Suprapubic skin (tissue), 4 donors: ENCODE results near the gene ATP9B. TPM values are rescaled to one million over a fixed set of nuclear protein-coding genes. Genes with fewer than 3 reads are reported as not detected.
"Not testable (repeated sequence)": the region's sequence is repeated elsewhere in the genome, so short reads cannot be mapped to it uniquely, and the experiment has no call there.

ENCODE experiments used
- DNase-seq, 2 donors: peaks; one replicate each; pipeline ENCODE4 v3.0.0-alpha.2; 2019; ENCODE audit warnings: low spot score in 2 of 2
- H3K27ac ChIP-seq: fragments of 200-600 bp; sonication (generic); one replicate; pipeline ENCODE4 v1.5.1; 2019
- H3K27me3 ChIP-seq: fragments of 200-600 bp; sonication (generic); one replicate; pipeline ENCODE4 v1.5.1; 2019
- H3K36me3 ChIP-seq: fragments of 200-600 bp; sonication (generic); one replicate; pipeline ENCODE4 v1.5.1; 2019
- H3K4me1 ChIP-seq: fragments of 200-600 bp; sonication (generic); one replicate; pipeline ENCODE4 v1.5.1; 2019
- H3K4me3 ChIP-seq: fragments of 200-600 bp; sonication (generic); one replicate; pipeline ENCODE4 v1.5.1; 2019; ENCODE audit warnings: mild to moderate bottlenecking
- H3K9me3 ChIP-seq: fragments of 200-600 bp; sonication (generic); one replicate; pipeline ENCODE4 v1.5.1; 2019
- CTCF ChIP-seq, 2 donors: fragments of 200-600 bp in 1 of 2; fragments of 450-650 bp in 1 of 2; sonication (generic) in 1 of 2; IDR thresholded peaks; one replicate each; pipeline ENCODE4 v1.5.1; 2016 to 2019; ENCODE audit warnings: antibody characterized with exemption in 2 of 2, mild to moderate bottlenecking in 1 of 2, moderate library complexity in 1 of 2
- EP300 ChIP-seq: sonication (generic); formaldehyde crosslinking; IDR thresholded peaks from one replicate; pipeline ENCODE4 v1.6.1; 2017; ENCODE audit warnings: antibody characterized with exemption
- POLR2A ChIP-seq, 2 donors: fragments of 450-650 bp; IDR thresholded peaks; one replicate each; pipeline ENCODE4 v1.6.1; 2017; ENCODE audit warnings: antibody characterized with exemption in 2 of 2, mild to moderate bottlenecking in 2 of 2, moderate library complexity in 2 of 2
- POLR2AphosphoS5 ChIP-seq, 3 donors: sonication (generic); formaldehyde crosslinking; IDR thresholded peaks; one replicate each; pipeline ENCODE4 v1.6.1; 2017; ENCODE audit warnings: antibody characterized with exemption in 3 of 3
- WGBS: methylation state at CpG from one replicate; pipeline ENCODE4 v1.1.5; 2018; 5-methylcytosine and 5-hydroxymethylcytosine counted together
- total RNA-seq, 4 donors: library from RNA; depleted of rRNA; stranded (reverse); fragments of >200 nt; gene quantifications; one replicate each; pipeline ENCODE4 v1.1.0, GENCODE V29; 2016

The ATP9B gene
- total RNA-seq, 4 donors from 2014 or later, result 30.2 to 109 (median 37.4) TPM

DNA sequence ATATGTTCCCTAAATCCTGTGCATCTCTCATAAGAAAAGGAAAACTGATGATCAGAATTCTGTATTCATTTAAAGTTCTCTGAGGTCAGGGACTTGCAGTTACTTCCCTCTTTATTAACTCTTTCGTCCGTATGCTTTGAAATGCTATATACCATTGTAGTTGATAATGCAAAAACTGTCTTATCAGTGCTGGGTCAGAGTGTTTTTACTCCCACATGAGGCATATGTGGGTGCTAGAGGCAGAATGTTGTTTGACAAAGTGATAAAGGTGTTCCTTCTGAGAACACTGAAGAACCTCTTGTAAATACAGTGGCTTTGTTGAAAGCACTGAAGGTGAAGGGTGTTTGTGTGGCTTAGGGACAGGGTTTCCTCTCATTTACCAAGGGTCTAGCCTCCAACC, 190.0 kb downstream of the ATP9B start:
- 88% methylated on average over 2 of the region's 2 CpGs for WGBS
- Histone ChIP-seq H3K36me3 (peaks cover 17% of the 10 kb centered on the region), H3K9me3 (no peaks in the 10 kb centered on the region), H3K4me1 (no peaks in the 10 kb centered on the region), H3K4me3 (no peak overlapping the region), H3K27me3 (no peaks in the 10 kb centered on the region), H3K27ac (no peak overlapping the region)
- no peak for DNase-seq
- TF ChIP-seq EP300, result no peak
- TF ChIP-seq CTCF (IDR thresholded peaks at IDR 0.05), result no peak
- no peak for TF ChIP-seq POLR2AphosphoS5 (IDR thresholded peaks at IDR 0.05)
- no peak for TF ChIP-seq POLR2A (IDR thresholded peaks at IDR 0.05)

DNA sequence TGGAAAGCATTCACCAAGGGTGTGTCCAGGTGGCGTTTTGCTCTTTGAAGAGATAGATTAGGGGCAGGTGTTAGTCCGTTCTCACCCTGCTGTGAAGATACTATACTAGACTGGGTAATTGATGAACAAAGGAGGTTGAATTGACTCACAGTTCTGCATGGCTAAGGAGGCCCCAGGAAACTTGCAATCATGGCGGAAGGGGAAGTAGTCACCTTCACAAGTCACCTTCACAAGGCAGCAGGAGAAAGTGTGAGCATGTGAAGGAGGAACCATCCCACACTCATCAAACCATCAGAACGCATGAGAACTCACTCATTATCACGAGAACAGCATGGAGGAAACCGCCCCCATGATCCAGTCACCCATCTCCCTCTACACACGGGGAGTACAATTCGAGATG, 190.8 kb downstream of the ATP9B start:
- WGBS, result 90% methylated on average over 8 of the region's 8 CpGs
- no peak overlapping the region for H3K27ac ChIP-seq
- no peaks in the 10 kb centered on the region for H3K9me3 ChIP-seq
- H3K4me3 ChIP-seq, result no peak overlapping the region
- DNase-seq, result no peak
- H3K36me3 ChIP-seq, result peaks cover 9% of the 10 kb centered on the region
- no peaks in the 10 kb centered on the region for H3K27me3 ChIP-seq
- TF ChIP-seq POLR2A (IDR thresholded peaks at IDR 0.05) (no peak), EP300 (no peak), CTCF (IDR thresholded peaks at IDR 0.05) (no peak)
- H3K4me1 ChIP-seq, result no peaks in the 10 kb centered on the region

DNA sequence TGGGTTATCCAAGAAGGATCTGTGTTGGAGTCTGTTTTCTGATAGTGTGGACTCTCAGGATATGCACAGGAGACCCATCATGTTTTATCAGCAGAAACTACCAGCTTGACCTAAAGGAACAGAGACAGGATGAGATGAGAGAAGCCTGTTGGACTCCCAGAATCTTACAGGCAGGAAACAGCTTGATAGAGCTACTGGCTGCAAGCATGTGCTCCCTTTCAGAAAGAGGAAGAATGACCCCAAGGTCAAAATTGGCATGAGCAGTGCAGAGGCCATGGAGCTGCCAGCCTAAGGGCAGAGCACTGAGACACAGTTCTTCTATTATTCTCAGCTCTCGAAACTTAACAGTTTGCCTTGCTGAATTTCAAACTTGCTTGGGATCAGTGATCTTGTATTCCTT, 191.3 kb downstream of the ATP9B start:
- no peaks in the 10 kb centered on the region for H3K9me3 ChIP-seq
- 100% methylated on average over 1 of the region's 1 CpG for WGBS
- no peak overlapping the region for H3K4me3 ChIP-seq
- H3K36me3 ChIP-seq, result peaks cover 4% of the 10 kb centered on the region
- no peaks in the 10 kb centered on the region for H3K4me1 ChIP-seq
- TF ChIP-seq CTCF (IDR thresholded peaks at IDR 0.05) (no peak), POLR2A (IDR thresholded peaks at IDR 0.05) (no peak), EP300 (no peak), POLR2AphosphoS5 (IDR thresholded peaks at IDR 0.05) (no peak)
- H3K27me3 ChIP-seq, result no peaks in the 10 kb centered on the region
- H3K27ac ChIP-seq, result no peak overlapping the region
- no peak for DNase-seq

- WGBS, result 97% methylated on average over 9 of the region's 9 CpGs
- H3K4me1 ChIP-seq, H3K36me3 ChIP-seq, H3K27me3 ChIP-seq, H3K27ac ChIP-seq, H3K4me3 ChIP-seq, DNase-seq, H3K9me3 ChIP-seq: not testable (repeated sequence)
Observed at GRCh38 chr18:79265068-79265467, 195.9 kb downstream of the ATP9B start.

DNA sequence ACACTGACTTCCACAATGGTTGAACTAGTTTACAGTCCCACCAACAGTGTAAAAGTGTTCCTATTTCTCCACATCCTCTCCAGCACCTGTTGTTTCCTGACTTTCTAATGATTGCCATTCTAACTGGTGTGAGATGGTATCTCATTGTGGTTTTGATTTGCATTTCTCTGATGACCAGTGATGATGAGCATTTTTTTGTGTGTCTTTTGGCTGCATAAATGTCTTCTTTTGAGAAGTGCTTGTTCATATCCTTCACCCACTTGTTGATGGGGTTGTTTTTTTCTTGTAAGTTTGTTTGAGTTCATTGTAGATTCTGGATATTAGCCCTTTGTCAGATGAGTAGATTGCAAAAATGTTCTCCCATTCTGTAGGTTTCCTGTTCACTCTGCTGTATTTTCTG, 202.6 kb downstream of the ATP9B start:
- DNase-seq, H3K4me1 ChIP-seq, H3K27me3 ChIP-seq, H3K27ac ChIP-seq, H3K4me3 ChIP-seq, H3K9me3 ChIP-seq: not testable (repeated sequence)
- H3K36me3 ChIP-seq, result peaks cover 16% of the 10 kb centered on the region

DNA sequence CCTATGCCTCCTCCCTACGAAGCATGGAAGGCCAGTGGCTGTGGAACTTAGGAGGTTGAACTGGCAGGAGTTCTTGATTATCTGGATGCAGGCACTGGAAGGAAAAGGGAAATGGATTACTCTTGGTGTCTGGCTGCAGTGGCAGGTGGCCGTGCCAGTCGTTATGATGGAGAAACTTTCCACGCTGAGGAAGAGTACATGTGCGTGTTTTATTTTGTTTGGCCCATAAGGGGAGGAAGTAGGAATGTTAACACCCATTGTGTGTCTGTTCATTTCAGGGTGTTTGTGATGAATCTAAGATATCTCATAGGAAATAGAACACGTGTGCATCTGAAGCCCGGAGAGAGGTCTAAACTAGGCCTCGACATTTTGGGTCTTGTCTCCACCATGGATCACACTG, 203.7 kb downstream of the ATP9B start:
- no peak for TF ChIP-seq POLR2AphosphoS5 (IDR thresholded peaks at IDR 0.05)
- no peak for TF ChIP-seq EP300
- TF ChIP-seq POLR2A (IDR thresholded peaks at IDR 0.05), result no peak
- no peak for TF ChIP-seq CTCF (IDR thresholded peaks at IDR 0.05)

More for the DNA sequence above, 203.7 kb downstream of the ATP9B start:
- Histone ChIP-seq H3K4me3 (no peak overlapping the region), H3K9me3 (no peaks in the 10 kb centered on the region), H3K27ac (no peak overlapping the region), H3K36me3 (peaks cover 16% of the 10 kb centered on the region), H3K4me1 (no peaks in the 10 kb centered on the region), H3K27me3 (no peaks in the 10 kb centered on the region)
- 91% methylated on average over 8 of the region's 8 CpGs for WGBS
- no peak for DNase-seq
